SK-N-SH treated with all-trans-retinoic acid at 6 μM for 48 hours (cell line): ENCODE results near the gene SDC4.

Experiments used
- CREB5 ChIP-seq: fragments of 250-450 bp; sonication (Bioruptor Pico); IDR thresholded peaks from 2 replicates; pipeline ENCODE4 v1.5.1; 2020; ENCODE audit warnings: low read depth, mild to moderate bottlenecking, moderate library complexity
- CSRNP3 ChIP-seq: fragments of 250-450 bp; sonication (Bioruptor Pico); IDR thresholded peaks from 2 replicates; pipeline ENCODE4 v1.5.1; 2021; ENCODE audit warnings: mild to moderate bottlenecking, moderate library complexity
- PPARA ChIP-seq: fragments of 250-450 bp; sonication (Bioruptor Pico); IDR thresholded peaks from 2 replicates; pipeline ENCODE4 v1.5.0; 2020; ENCODE audit warnings: mild to moderate bottlenecking, borderline replicate concordance
- RARB ChIP-seq: fragments of 250-450 bp; sonication (Bioruptor Pico); IDR thresholded peaks from 2 replicates; pipeline ENCODE4 v1.8.0; 2021; ENCODE audit warnings: mild to moderate bottlenecking, moderate library complexity
- SNAI2 ChIP-seq: fragments of 250-450 bp; sonication (Bioruptor Pico); IDR thresholded peaks from 2 replicates; pipeline ENCODE4 v1.5.0; 2020; ENCODE audit warnings: mild to moderate bottlenecking, moderate library complexity
- TOX ChIP-seq: fragments of 250-450 bp; sonication (Bioruptor Pico); IDR thresholded peaks from 2 replicates; pipeline ENCODE4 v1.8.0; 2021; ENCODE audit warnings: mild to moderate bottlenecking, moderate library complexity, borderline replicate concordance
- ZFP3 ChIP-seq: fragments of 250-450 bp; sonication (Bioruptor Pico); IDR thresholded peaks from 2 replicates; pipeline ENCODE4 v1.5.0; 2020; ENCODE audit warnings: mild to moderate bottlenecking, moderate library complexity
- ZFP30 ChIP-seq: fragments of 450-650 bp; formaldehyde crosslinking; IDR thresholded peaks from 2 replicates; pipeline ENCODE4 v1.5.0; 2022; ENCODE audit warnings: mild to moderate bottlenecking, moderate library complexity
- ZNF8 ChIP-seq: fragments of 450-650 bp; formaldehyde crosslinking; IDR thresholded peaks from 2 replicates; pipeline ENCODE4 v1.5.0; 2020; ENCODE audit warnings: mild to moderate bottlenecking, moderate library complexity

- TF ChIP-seq CREB5 (CRISPR knock-in tag) = no peak
- TF ChIP-seq TOX (CRISPR knock-in tag) = no peak
- TF ChIP-seq ZNF8 (CRISPR knock-in tag) = no peak
- no peak for TF ChIP-seq ZFP3 (CRISPR knock-in tag)
- no peak for TF ChIP-seq RARB
- no peak for TF ChIP-seq CSRNP3
- TF ChIP-seq PPARA (CRISPR knock-in tag) = no peak
- no peak for TF ChIP-seq ZFP30
- no peak for TF ChIP-seq SNAI2 (CRISPR knock-in tag)
Observed at GRCh38 chr20:45366631-45367030, 18.4 kb upstream of the SDC4 start.
